AG04449 (cell line): ENCODE data around the gene SLC22A13.
"Not testable (repeated sequence)": the region's sequence is repeated elsewhere in the genome, so short reads cannot be mapped to it uniquely, and the experiment has no call there.

Experiments
- CTCF ChIA-PET: fragments of 350-600 bp; formaldehyde crosslinking; extraction: SDS; loops from one replicate; lab custom pipeline; 2021; ENCODE audit warnings: antibody characterized with exemption; lab: Yijun Ruan, JAX
- POLR2A ChIA-PET: fragments of 400-600, 350-600 bp; formaldehyde crosslinking; extraction: SDS; loops from one replicate; lab custom pipeline; 2020; ENCODE audit warnings: antibody characterized with exemption, inconsistent platforms; lab: Yijun Ruan, JAX
- DNase-seq: peaks from one replicate; pipeline ENCODE4 v3.0.0-alpha.2; 2010; ENCODE audit warnings: low read depth, low spot score
- H3K4me3 ChIP-seq: 2 replicates; pipeline ENCODE4 v1.5.1; 2011; ENCODE audit warnings: low read depth, mild to moderate bottlenecking, control low read depth, low read length
- TF ChIP-seq, protein P1 (sequence below): IDR thresholded peaks from one replicate; pipeline ENCODE4 v1.5.1; 2011; ENCODE audit warnings: mild to moderate bottlenecking, moderate library complexity, low read length, control low read depth, inconsistent platforms; ENCODE audit not compliant: insufficient read depth; ENCODE audit errors: missing control alignments

The SLC22A13 gene

DNA sequence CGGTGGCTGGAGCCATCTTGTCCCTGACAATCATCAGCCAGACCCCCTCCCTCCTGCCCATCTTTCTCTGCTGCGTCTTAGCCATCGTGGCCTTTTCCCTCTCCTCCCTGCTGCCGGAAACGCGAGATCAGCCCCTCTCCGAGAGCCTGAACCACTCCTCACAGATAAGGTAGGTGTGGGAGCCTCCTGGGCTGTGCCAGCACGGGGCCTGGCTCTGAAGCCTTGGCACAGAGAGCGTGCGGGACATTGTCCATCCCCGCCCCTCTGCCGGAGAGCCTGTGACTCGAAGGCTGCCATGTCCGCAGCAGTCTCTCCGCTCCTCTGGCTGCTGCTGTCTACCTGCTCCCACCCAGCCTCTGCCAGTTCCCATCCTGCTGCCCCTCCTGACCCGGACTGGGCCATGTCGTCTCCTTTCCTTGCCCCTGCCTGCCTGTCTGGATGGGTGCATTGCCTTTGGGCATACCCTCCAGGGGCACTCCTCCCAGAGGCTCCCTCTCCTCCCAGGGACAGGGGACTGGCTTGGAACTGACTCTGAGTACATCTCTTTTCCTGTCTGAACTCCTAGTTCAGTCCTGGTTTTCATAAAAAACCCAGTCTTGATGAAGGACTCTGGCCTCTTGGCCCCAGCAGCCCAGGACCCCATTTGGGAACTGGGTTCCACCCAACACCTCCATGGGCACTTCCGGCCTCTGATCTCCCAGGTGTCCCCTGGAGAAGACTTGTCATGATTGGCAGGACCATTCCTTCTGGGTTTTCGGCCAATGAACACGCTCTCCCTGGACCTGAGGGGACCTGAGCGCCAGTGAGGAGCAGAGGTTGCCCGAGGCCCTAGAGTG lies 51.0 kb downstream of the SLC22A13 start:
- no peak for DNase-seq
- ChIA-PET POLR2A (no interaction called here), CTCF (no interaction called here)
- H3K4me3 ChIP-seq, result no peak overlapping the region
- TF ChIP-seq, protein P1, sequence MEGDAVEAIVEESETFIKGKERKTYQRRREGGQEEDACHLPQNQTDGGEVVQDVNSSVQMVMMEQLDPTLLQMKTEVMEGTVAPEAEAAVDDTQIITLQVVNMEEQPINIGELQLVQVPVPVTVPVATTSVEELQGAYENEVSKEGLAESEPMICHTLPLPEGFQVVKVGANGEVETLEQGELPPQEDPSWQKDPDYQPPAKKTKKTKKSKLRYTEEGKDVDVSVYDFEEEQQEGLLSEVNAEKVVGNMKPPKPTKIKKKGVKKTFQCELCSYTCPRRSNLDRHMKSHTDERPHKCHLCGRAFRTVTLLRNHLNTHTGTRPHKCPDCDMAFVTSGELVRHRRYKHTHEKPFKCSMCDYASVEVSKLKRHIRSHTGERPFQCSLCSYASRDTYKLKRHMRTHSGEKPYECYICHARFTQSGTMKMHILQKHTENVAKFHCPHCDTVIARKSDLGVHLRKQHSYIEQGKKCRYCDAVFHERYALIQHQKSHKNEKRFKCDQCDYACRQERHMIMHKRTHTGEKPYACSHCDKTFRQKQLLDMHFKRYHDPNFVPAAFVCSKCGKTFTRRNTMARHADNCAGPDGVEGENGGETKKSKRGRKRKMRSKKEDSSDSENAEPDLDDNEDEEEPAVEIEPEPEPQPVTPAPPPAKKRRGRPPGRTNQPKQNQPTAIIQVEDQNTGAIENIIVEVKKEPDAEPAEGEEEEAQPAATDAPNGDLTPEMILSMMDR, result no peak

DNA sequence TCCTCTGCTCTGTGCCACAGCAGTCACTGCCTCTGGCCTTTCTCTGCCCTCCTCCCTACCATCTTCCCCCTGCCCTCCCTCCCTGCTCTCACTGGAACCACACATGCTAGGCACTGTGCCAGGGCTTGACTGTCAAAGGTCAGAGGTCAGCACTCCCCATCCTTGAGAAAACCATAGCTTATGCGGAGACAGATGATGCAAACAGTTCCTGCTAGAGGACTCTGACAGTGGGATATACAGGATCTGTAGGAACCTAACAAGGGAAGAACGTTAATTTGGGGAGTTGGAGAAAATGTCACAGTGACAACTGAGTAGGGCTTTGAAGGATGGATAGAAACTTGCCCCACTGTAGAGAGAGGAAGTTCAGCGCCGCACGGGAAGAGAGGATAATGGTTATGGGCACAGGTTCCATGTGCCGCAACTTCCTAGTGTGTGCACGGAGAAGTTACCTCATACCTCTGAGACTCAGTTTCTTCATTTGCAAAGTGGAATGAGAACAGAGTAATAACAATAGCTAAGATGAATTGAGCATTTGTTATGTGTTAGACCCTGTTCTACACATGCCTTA lies 51.7 kb downstream of the SLC22A13 start:
- CTCF ChIA-PET, result no interaction called here

DNA sequence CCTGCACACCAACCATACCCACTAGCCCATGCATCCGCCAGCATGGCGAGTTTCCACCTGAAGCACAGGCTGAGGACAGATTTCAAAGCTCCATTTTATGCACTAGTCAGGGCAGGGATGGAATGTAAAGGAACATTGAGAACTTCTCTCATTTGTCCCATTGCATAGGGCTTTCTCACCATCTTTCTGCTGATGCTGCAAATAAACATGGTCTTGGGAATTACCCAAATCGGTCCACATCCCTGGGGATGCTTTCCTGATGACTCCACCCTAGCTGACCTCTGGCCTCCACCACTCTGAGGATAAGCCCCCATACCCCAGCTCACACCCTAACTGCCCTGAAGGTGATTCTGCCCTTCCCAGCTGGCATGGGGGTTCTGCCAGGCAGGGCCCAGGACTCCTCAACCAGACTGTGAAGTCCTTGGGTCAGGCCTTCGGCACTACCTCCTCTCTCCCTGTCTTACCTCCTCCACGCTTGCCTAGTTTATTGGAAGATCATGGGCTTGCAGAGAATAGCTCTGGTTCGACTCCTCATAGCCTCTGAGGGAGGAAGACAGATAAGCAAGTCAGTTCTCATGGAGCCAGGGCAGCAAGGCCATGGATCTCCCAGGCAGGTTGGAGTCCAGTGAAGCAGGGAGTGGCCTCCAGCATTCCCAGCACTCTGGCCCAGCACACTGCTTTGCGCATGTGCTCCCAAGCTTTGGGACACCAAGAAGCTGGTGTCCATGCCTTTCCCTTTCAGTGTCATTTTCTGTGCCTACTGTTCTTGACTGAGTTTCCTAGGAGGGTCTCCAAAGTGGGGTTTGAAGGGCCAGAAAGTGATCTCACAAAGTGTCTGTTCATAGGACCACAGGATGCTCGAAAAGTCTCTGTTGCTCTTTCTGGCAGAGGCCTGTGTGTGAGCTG lies 53.4 kb downstream of the SLC22A13 start:
- POLR2A ChIA-PET, result no interaction called here
- CTCF ChIA-PET, result interaction anchor here (1.3 to 1.4 kb wide), 2 partner anchors 21 to 27 kb away, joined by 4 to 6 read pairs; partner anchors contain the start of gene XYLB
- TF ChIP-seq, protein P1, result no peak
- no peak for DNase-seq
- H3K4me3 ChIP-seq, result no peak overlapping the region

More for the DNA sequence above, 51.7 kb downstream of the SLC22A13 start:
- POLR2A ChIA-PET, result no interaction called here
- TF ChIP-seq, protein P1, result no peak
- no peak overlapping the region for H3K4me3 ChIP-seq
- DNase-seq, result no peak

DNA sequence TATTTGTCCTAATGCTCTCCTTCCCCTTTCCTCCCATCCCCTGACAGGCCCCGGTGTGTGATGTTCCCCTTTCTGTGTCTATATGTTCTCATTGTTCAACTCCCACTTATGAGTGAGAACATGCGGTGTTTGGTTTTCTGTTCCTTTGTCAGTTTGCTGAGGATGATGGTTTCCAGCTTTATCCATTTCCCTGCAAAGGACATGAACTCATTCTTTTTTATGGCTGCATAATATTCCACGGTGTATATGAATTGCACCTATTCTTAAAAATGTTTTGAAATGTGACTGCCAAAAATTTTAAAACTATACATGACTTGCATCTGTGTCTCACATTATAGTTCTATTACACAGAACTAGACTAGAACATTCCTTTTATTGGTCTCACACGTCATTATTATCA lies 55.0 kb downstream of the SLC22A13 start:
- H3K4me3 ChIP-seq, POLR2A ChIA-PET, DNase-seq: not testable (repeated sequence)
- CTCF ChIA-PET, result interaction anchor here (0.9 kb wide), 1 partner anchor 26 kb away, joined by 3 read pairs; the partner anchor contains the start of gene XYLB

DNA sequence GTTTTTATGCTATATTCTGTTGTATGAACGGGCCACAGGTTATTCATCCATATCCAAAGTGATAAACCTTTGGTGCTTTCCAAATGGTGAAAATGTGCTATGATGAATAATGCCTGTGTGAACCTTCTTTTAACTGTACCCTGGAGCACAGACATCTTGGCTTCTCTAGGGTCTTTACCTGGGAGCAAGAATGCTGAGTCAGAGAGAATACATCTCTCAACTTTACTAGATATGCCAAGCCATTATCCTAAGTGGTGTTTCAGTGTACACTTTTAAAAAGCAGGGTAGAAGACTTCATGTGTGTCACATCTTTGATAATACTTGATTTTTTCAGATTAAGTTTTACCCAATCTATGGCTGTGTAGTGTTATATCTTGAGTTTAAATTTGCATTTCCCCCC lies 57.4 kb downstream of the SLC22A13 start:
- ChIA-PET POLR2A (no interaction called here), CTCF (no interaction called here)
- no peak for DNase-seq
- TF ChIP-seq, protein P1, result no peak
- H3K4me3 ChIP-seq, result no peak overlapping the region

DNA sequence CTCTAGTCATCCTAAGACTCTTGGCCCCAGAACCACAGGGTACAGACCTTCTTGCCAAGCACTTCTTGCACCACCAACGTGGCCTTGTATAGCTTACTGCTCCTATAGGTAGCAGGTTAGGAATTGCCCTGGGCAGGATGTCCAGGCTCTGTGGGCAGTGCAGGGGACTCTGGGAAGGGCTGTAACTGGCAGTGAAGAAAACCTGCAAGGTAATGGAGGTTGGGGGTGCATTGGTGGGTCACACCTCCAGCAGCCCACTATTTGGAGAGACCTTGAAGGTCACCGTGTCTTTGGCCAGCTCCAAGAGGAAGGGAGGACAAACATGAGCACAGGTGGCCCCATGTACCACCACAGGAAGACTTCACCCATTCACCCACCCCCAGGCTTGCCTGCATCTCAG lies 59.6 kb downstream of the SLC22A13 start:
- CTCF ChIA-PET, result interaction anchor here (2.4 kb wide), 1 partner anchor 20 kb away, joined by 14 read pairs; the partner anchor contains the start of gene XYLB
- TF ChIP-seq, protein P1, result no peak
- POLR2A ChIA-PET, result no interaction called here

More for the DNA sequence above, 59.6 kb downstream of the SLC22A13 start:
- no peak overlapping the region for H3K4me3 ChIP-seq
- no peak for DNase-seq
